AG04449 (cell line): Measurements from ENCODE around the gene MANF.

Experiments
- CTCF ChIA-PET: fragments of 350-600 bp; formaldehyde crosslinking; extraction: SDS; loops from one replicate; lab custom pipeline; 2021; ENCODE audit warnings: antibody characterized with exemption; lab: Yijun Ruan, JAX
- POLR2A ChIA-PET: fragments of 400-600, 350-600 bp; formaldehyde crosslinking; extraction: SDS; loops from one replicate; lab custom pipeline; 2020; ENCODE audit warnings: antibody characterized with exemption, inconsistent platforms; lab: Yijun Ruan, JAX
- DNase-seq: peaks from one replicate; pipeline ENCODE4 v3.0.0-alpha.2; 2010; ENCODE audit warnings: low read depth, low spot score
- H3K4me3 ChIP-seq: 2 replicates; pipeline ENCODE4 v1.5.1; 2011; ENCODE audit warnings: low read depth, mild to moderate bottlenecking, control low read depth, low read length
- CTCF ChIP-seq: IDR thresholded peaks from one replicate; pipeline ENCODE4 v1.5.1; 2011; ENCODE audit warnings: mild to moderate bottlenecking, moderate library complexity, low read length, control low read depth, inconsistent platforms; ENCODE audit not compliant: insufficient read depth; ENCODE audit errors: missing control alignments

The MANF gene

DNA sequence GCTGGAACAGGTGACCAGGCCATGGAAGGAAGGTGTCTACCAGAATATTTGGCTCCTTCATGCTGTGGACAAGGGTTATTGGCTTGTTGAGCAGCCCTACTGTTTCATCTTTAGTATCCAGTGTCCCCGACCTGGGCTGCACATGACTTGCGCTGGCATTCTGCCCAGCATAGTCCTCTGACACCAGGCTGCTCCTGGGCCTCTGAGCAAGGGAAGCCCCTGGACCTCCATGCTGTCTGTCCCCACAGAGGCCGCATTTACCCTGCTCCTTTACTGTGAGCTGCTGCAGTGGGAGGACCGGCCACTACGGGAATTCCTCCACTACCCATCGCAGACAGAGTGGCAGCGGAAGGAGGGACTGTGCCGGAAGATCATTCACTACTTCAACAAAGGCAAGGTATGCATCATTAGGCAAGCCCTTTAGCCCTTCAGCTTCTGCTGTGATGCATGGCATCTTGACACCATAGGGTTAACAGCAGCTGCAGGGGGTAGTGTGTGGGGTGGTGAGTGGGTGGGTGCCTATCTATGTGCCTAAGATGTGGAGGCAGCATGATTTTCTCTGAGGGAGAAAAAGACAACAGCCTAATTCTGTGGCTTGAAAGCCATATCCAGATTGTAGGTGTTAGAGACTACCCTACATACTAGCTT, 44.0 kb upstream of the MANF start:
- TF ChIP-seq CTCF = no peak
- H3K4me3 ChIP-seq = no peak overlapping the region
- ChIA-PET CTCF (interaction anchor here (1.0 to 5.5 kb wide), 7 partner anchors 10 to 48 kb away, joined by 3 to 28 read pairs (median 4); partner anchors contain the start of gene MANF), POLR2A (interaction anchor here (0.5 to 1.1 kb wide), 2 partner anchors 9 to 43 kb away, joined by 4 read pairs; partner anchors contain the start of gene MANF)
- DNase-seq = no peak

DNA sequence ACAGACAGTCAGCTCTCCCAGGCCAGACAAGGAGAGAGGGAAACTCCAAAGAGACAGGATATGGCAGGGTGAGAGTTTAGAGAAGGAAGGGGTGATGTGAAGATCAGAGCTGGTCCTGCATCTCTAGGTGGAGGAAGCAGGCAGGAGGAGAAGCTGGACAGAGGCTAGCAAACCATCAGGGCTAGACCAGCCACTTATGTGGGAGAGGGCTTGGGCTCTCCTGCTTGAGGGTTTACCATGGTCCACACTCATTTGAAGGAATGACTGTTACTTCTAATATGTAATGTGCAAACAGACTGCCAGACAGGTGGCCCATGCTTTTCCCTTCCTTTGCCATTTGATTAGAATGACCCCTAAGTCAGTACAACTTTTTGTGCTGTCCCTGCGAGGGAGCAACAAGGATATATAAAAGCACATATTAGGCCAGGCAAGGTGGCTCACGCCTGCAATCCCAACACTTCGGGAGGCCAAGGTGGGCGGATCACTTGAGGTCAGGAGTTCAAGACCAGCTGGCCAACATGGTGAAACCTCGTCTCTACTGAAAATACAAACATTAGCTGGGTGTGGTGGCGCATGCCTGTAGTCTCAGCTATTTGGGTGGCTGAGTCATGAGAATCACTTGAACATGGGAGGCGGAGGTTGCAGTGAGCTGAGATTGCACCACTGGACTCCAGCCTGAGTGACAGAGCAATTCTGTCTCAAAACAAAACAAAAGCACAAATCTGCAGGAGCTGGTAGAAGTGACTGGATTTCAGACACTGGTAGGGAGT, 41.0 kb upstream of the MANF start:
- TF ChIP-seq CTCF = no peak
- DNase-seq = peak; percentile 21
- ChIA-PET CTCF (interaction anchor here (0.9 to 5.5 kb wide), 4 partner anchors 12 to 729 kb away, joined by 3 to 28 read pairs (median 7); no protein-coding TSS in a partner anchor), POLR2A (interaction anchor here (0.6 to 2.0 kb wide), 3 partner anchors 13 to 41 kb away, joined by 3 to 9 read pairs (median 3); partner anchors contain the start of gene MANF)
- H3K4me3 ChIP-seq = no peak overlapping the region

DNA sequence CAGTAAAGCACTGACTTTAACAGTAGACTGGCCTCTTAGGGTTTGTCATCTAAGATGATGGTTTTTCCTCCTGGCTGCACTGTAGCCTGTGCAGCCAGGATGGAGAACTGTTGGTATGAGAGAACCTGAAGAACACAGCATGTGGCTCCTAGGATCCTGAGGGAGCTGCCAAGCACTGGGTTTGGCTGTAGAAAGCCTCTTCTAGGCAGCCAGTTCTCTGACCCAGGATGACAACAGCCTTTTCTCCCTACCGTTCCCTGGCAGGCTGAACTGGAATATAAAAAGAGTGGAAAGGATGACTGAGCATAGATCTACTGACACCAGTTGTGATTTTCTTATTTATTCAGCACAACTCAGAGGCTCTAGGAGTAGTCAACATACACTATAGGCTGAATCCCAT, 34.3 kb upstream of the MANF start:
- CTCF ChIA-PET = interaction anchor here (0.8 to 4.2 kb wide), 5 partner anchors 9 to 252 kb away, joined by 3 to 11 read pairs (median 3); no protein-coding TSS in a partner anchor
- DNase-seq = no peak
- POLR2A ChIA-PET = no interaction called here
- no peak for TF ChIP-seq CTCF
- H3K4me3 ChIP-seq = no peak overlapping the region

DNA sequence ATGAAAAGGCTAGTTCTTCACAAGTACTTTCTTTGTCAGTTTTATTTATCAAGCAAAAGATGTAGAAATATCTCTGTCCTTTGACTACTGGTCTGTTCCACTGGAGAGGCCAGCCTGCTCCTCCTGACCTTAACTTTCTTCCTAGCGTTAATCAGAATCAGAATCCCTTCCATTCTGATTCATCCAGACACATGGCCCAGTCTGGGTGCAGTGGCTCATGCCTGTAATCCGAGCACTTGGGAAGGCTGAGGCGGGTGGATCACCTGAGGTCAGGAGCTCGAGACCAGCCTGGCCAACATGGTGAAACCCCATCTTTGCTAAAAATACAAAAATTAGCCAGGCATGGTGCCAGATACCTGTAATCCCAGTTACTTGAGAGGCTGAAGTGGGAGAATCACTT, 32.0 kb upstream of the MANF start:
- no peak for DNase-seq
- POLR2A ChIA-PET = no interaction called here
- CTCF ChIA-PET = interaction anchor here (1.1 kb wide), 1 partner anchor 37 kb away, joined by 3 read pairs; no protein-coding TSS in a partner anchor
- no peak for TF ChIP-seq CTCF
- no peak overlapping the region for H3K4me3 ChIP-seq

DNA sequence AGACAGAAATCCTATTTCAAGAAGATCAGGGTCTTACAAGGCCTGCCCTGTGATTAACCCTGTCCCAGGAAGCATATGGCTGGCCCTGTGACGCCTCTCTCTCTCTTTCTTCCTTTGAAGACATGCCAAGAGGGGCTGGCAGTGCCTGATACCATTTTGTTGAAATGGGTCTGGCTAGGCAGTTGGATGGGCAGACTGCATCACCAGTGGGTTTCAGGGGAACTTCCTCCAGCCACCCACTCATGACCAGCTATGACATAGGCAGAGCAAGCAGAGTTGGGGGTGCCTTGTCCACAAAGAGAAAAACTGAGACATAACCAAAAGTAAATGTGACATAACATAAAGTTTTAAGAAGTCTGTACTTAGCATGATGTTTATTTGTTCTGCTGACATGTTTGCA, 31.4 kb upstream of the MANF start:
- H3K4me3 ChIP-seq = no peak overlapping the region
- CTCF ChIA-PET = interaction anchor here (3.2 kb wide), 1 partner anchor 18 kb away, joined by 10 read pairs; no protein-coding TSS in a partner anchor
- no peak for TF ChIP-seq CTCF
- POLR2A ChIA-PET = no interaction called here
- no peak for DNase-seq

GRCh38 chr3:51354172-51354571, 30.9 kb upstream of the MANF start:
- TF ChIP-seq CTCF = no peak
- ChIA-PET CTCF (interaction anchor here (3.2 kb wide), 1 partner anchor 17 kb away, joined by 10 read pairs; no protein-coding TSS in a partner anchor), POLR2A (no interaction called here)
- no peak for DNase-seq
- H3K4me3 ChIP-seq = no peak overlapping the region
